Ramos (cell line): ENCODE data around the gene TMEM80.

Experiments used
- in situ Hi-C: fragments of 300-500 bp; cut with MboI; formaldehyde crosslinking; loops from one replicate; pipeline ENCODE4 v1.14.3; 2022; ENCODE audit warnings: low sequenced_read_pairs; ENCODE audit not compliant: unreplicated experiment

Gene TMEM80

GRCh38 chr11:697811-698311 lies 2.2 kb downstream of the TMEM80 start:
- in situ Hi-C loops = no loop called here

DNA sequence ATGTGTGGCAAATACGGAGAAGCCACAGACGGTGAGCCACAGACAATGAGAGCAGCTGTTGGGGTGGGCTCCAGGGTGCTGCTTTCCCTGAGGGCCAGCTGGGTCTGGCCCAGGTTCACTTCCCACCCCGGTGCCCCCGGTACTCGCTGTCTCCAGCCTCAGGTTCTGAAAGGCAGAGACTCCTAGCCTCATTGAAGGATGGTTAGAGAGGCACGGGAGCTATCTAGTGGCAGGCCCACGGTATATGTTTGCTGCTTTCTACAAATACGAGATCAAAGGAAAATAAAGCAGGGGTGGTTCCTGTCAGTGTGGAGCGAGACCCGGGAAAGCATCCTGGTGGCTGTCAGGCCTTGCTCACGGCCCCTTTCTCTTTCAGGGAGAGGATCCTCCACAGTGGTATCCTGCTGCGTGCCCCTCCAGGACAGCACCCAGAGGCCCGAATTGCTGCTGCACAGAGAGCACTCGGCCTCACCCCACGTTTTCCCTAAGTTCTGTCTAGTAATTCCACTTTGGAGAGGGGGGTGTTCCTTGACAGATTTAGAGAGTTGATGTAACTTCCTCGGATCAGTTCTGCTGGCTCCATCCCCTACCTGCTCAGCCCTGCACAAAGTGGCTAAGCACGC lies 3.0 kb downstream of the TMEM80 start:
- in situ Hi-C loops = no loop called here

DNA sequence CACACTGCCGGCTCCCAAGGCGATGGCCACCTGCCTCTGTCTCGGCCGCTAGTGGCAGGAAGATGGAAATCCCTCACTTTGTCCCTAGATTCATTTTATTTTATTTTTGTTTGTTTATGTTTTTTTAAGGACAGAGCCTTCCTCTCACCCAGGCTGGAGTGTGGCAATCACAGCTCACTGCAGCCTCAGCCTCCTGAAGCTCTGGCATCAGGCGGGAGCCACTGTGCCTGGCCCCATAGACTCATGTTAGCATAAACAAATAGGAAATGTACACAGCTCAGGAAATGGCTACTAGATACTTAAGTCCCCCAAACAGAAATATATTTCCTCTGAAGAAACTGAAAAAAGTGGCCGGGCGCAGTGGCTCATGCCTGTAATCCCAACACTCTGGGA lies 3.5 kb downstream of the TMEM80 start:
- in situ Hi-C loops = no loop called here

- in situ Hi-C loops = no loop called here
Measured at GRCh38 chr11:699753-700152, 4.1 kb downstream of the TMEM80 start.

GRCh38 chr11:701741-702461 lies 6.3 kb downstream of the TMEM80 start:
- in situ Hi-C loops = no loop called here

DNA sequence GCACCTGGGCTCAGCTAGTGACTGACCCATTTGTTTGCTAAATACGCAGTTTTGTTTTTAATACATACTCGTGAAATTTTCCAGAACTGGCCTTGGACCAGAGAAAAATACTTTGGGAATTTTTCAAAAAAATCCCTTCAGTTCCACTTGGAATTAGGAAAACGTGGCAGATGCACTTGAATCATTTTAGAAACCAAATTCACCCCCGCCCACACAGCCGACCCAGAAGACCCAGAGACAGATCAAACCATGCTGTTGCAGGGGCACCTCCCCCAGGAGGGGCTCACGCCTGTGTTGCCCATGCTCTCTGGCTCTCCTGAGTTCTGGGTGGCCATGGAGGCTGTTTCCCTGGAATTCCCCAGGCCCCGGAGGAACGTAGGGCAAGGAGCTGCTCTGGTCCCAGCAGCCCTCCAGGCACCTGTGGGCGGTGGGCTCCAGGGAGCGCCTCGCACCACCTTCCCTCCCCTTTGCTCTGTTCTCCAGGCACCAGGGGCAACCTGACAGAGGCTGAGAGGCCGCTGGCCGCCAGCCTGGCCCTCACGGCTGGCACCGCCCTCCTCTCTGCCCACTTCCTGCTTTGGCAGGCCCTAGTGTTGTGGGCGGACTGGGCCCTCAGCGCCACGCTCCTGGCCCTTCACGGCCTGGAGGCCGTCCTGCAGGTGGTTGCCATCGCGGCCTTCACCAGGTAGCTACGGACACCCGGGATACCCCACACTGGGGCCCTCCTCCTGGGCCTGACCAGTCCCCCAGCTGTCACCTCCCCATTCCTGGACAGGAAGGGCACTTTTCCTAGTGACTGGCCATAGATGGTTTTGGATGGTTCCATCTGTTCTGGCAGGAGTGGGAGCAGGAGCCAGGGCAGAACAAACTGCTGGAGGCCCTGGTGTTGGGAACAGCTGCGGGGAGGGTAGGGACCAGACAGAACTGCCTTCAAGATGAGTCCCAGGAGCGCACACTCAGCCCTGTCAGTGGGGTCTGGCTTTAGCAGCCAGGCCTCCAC lies 7.1 kb downstream of the TMEM80 start:
- in situ Hi-C loops = no loop called here

- in situ Hi-C loops = no loop called here
Measured at GRCh38 chr11:703506-703905, 7.9 kb downstream of the TMEM80 start.

DNA sequence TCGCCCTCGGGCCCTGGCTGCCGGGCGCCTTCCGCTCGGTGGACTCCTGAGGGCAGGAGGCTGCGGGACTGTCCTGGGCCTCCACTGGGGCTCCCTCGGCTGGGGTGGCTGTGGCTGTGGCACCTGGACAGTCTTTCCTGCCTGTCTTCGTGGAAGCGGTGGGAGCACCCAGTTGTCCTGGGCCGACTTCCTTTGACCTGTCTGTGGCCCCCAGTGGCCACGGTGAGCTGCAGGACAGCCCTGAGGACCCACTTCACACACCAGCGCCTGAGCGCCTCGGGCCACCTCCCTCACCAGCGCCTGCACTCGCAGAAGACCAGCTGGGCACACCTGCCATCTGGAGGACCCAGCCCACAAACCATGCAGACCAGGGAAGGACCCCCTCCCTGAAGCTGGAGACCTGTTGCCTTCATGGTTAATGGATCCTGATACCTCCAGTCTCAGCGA lies 8.6 kb downstream of the TMEM80 start:
- in situ Hi-C loops = no loop called here

DNA sequence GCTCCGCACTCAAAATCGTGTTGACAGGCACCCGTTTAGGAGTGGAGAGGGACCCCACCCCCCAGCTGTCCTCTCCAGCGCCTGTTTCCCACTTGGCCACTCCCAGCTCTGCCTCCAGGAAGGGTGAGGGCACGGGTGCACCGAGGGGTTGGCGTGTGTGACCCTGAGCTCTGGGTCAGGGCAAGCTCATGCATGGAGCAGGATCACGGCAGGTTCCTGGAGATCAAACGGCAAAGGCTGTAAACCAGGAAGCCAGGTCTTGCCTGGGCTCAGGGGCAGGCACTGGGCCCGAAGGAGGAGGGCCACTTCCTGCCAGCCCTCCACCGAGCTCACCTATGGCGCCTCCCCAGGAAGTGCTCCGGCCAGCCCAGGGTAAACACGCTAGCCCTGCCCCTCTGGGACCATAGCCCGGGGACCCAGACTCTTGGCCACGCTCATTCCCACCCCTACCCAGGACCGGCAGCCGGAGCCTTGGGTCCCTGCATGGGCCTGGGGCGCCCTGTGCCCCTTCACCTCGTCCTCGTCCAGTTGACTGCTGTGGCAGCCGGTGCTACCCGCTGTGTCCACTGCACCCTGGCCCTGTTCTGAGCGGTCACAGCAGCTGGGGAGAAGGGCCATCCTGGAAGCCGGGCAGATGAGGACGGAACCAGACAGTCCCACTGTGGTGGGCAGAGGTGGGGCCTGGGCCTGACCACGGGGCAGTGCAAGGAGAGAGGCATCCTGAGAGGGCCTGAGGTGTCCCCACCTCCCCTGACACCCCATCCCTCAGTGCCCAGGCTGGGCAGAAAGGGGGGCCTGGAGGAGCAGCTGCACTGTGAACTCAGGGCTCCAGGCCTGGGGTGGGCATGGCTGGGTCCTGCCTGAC lies 9.4 kb downstream of the TMEM80 start:
- in situ Hi-C loops = no loop called here

- in situ Hi-C loops = no loop called here
Measured at GRCh38 chr11:705646-706438, 10.2 kb downstream of the TMEM80 start, which contains the start of gene EPS8L2. EPS8L2 (plus strand) TSS chr11:706231; CDS start chr11:709408, 3,177 bp downstream.

GRCh38 chr11:706439-706956 lies 10.9 kb downstream of the TMEM80 start:
- in situ Hi-C loops = no loop called here

DNA sequence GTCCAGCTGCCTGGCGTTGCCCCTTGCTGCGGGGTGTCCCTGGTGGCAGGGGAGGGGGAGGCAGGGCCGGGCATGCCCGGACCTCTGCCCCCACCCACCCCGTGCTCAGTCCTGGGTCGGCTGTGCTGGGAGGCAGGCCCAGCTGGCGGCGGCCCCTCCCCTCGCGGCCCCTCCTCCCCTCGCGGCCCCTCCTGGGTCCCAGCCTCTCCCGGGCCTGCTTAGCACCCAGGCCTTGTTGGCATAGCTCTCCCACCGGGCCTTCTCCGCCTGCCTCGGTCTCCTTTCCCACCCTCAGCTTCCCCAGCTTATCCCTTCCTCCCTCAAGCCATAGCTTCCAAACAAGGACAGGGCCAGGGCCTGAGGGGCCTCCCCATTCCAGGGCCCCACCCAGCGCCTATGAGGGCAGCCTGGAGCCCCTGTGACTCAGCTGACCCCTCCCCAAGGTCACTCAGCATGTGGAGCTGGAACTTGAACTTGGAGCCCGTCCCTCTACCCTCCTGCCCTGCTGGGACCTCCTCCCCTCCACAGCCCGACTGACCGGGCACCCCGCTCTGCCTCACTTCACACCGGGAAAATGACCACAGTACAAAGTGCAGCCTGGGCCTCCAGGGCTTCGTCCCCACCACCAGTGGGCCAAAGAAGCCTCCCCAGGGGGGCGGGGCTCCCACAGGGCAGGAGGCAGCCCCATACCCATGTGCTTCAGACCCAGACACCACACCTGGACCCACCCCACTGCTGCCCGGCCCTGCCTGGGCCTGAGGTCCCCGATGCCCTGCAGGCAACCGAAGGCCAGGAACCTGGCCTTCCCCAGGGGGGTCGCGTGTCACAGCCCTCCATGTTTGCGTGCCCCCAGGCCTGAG lies 11.6 kb downstream of the TMEM80 start:
- in situ Hi-C loops = no loop called here

- in situ Hi-C loops = no loop called here
Measured at GRCh38 chr11:707817-708420, 12.3 kb downstream of the TMEM80 start.

DNA sequence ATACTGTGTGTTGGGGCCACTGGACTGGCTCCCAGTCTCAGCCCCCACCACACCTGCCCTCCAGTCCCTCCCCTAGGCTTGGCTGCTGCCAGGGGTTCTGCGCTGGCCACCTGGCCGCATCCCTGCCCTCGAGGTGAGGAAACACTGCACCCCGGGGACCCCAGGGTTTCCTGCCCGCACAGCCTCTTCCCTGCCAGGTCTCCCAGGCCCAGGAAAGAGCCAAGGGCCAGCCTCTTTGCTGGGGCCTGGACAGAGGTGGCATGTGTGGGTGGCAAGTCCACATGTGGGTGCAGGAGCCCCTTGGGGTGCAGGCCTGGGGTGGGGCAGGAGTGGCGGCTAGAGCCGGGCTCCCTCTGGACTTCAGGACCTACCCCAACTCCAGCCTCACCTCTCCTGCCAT lies 12.9 kb downstream of the TMEM80 start:
- in situ Hi-C loops = no loop called here

DNA sequence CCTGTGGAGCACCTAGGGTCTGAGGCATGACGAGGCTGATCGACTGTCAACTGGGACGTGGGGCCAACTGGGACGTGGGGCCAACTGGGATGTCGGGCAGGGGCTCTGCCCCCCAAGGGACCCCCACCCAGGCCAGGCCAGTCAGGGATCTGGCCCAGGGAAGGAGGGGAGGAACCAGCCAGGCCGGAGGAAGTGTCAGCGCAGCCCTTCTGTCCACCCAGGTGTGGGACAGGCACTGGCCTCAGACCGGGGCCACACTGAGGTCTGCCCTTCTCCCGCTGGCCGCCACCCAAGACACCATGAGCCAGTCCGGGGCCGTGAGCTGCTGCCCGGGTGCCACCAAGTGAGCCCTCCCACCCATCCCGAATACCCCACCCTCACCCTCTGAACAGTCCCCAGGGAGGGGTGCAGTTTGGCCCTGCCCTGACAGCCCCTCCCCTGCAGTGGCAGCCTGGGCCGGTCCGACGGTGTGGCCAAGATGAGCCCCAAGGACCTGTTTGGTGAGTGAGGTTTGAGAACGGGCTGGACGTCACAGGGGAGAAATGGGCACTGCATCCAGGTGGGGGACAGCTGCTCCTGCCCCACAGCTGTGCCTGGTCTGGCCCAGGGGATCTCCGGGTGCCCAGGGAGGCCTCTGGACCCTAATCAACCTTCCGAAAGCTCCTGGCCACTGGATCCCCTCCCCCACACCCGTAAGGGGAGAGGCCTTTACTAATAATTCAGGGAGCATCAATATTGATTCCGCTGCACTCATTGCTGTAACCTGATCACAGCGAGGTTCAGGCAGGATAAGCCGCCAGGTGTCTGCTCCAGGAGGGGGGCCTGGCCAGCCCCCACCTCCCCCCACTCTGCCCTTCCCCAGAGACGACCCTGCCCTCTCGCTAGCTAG lies 13.7 kb downstream of the TMEM80 start:
- in situ Hi-C loops = no loop called here

- in situ Hi-C loops = no loop called here
Measured at GRCh38 chr11:714436-714835, 18.8 kb downstream of the TMEM80 start.
